HG02571 (cell line): ENCODE measurements around the gene KRTAP4-11.
"Not testable (repeated sequence)": the region's sequence is repeated elsewhere in the genome, so short reads cannot be mapped to it uniquely, and the experiment has no call there.

ENCODE experiments used
- ATAC-seq: cut with Tn5 transposase; IDR thresholded peaks from one replicate; pipeline ENCODE4 v1.9.1; 2021; ENCODE audit warnings: mild to moderate bottlenecking, moderate library complexity; ENCODE audit not compliant: unreplicated experiment

The KRTAP4-11 gene

DNA sequence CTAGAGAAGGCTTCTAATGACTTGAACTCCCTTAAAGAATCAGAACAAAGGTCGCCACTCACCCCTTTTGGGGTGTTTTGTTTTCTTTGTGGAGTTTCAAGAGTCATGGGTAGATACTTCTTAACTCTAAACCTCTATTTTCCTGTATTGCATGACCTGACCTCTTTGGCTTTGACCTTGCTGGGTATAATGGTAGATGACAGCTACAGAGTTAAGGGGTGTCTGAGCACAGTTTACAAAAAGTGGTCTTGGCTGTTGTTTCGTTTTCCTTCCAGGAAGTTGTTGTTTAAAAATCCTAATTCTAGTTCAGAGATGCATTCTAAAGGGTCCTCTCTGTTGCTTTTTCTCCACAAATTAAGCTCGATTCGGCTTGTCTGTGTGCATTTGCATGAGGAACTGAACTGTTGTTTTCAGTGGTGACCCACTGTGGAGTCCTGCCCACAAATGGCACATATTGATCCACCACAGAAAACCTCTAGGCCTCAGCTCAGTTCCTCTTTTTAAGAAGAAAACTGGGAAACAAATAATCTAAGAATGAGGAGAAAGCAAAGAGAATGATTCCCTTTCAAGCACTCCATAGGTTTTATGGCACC is 29.3 kb downstream of the KRTAP4-11 start:
- not testable (repeated sequence) for ATAC-seq

DNA sequence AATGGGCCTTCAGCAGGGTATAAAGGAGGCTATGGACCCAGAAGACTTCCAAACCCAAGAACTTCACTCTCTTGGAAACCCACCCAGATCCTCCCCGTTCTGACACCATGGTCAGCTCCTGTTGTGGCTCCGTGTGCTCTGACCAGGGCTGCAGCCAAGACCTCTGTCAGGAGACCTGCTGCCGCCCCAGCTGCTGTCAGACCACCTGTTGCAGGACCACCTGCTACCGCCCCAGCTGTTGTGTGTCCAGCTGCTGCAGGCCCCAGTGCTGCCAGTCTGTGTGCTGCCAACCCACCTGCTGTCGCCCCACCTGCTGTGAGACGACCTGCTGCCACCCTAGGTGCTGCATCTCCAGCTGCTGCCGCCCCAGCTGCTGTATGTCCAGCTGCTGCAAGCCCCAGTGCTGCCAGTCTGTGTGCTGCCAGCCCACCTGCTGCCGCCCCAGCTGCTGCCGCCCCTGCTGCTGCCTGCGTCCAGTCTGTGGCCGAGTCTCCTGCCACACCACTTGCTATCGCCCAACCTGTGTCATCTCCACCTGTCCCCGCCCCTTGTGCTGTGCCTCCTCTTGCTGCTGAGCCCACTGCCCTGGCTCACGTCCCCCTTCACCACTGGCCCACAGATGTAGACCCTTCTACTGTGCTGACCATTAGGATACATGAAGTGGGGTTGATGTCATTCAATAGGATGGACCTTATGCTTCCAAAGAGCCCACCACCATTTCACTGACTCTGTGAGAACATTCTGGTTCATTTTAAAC is 33.9 kb downstream of the KRTAP4-11 start, which contains the start of gene KRTAP4-7:
Gene KRTAP4-7, plus strand, starts transcription at position 51 of the 757 bp plus-strand sequence. Its CDS starts 57 bp downstream, at position 108.
- ATAC-seq, result not testable (repeated sequence)

DNA sequence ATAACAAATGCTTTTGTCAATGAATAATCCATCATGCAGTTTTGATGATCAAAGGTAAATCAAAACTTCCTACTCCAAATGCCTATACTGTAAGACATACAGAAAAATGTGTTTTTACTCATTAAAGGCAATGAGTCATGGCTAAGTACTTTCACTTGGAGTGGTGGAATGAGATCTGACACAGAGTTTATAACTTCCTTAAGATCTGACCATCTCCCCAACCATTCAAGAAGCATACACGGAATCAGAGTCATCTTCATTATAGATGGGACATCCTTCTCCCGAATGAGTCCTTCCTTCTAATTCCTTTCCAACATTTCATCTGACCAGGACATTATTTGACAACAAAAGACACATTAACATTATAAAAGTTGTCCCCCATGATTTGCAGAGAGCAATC is 34.7 kb downstream of the KRTAP4-11 start:
- ATAC-seq, result not testable (repeated sequence)

DNA sequence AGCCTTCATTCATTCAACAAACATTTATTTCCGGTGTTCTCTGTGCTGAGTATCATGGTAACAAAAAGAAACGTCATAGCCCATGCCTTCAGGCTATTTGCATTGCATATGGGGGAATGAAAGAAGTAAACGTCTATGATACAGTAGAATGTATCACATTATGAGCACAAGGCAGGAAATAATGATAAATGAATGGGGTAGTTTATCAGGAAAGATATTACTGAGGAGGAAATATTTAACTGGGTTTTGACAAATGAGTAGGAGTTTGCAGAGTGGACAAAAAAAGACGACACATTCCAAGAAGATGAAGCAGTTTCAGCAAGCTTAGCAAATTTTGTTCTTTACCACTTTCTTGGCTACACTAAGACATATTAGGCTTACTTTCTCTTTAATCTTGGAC is 35.5 kb downstream of the KRTAP4-11 start:
- no peak for ATAC-seq

DNA sequence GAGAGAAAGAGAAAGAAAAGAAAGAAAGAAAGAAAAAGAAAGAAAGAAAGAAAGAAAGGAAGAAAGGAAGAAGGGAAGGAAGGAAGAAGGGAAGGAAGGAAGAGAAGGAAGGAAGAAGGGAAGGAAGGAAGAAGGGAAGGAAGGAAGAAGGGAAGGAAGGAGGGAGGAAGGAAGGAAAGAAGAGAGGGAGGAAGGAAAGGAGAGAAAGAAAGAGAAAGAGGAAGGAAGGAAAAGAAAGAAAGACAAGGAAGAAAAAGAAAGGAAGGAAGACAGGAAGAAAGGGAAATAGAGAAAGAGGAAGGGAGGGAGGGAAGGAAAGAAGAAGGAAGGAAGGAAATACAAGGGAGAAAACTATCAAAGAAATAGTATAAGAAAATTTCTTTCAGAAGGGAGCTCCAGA is 41.4 kb downstream of the KRTAP4-11 start:
- no peak for ATAC-seq

DNA sequence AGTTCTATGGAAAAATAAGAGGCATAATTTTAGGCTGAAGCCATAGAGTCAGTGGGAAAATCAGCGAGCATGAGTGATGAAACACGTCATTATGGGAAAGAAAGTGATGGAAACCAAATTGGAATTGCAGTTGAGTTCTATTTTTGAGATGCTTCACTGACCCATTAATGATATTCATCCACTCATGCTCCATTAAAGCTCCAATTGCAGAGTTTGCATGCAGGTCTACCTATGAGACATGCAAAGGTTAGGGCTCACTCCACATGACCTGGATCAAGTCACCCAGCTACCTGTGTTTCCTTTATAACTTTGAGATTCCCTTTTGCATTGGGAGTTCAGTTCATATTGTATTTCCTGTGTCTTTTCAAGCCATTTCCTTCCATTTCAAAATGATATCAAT is 44.5 kb downstream of the KRTAP4-11 start:
- ATAC-seq, result no peak

DNA sequence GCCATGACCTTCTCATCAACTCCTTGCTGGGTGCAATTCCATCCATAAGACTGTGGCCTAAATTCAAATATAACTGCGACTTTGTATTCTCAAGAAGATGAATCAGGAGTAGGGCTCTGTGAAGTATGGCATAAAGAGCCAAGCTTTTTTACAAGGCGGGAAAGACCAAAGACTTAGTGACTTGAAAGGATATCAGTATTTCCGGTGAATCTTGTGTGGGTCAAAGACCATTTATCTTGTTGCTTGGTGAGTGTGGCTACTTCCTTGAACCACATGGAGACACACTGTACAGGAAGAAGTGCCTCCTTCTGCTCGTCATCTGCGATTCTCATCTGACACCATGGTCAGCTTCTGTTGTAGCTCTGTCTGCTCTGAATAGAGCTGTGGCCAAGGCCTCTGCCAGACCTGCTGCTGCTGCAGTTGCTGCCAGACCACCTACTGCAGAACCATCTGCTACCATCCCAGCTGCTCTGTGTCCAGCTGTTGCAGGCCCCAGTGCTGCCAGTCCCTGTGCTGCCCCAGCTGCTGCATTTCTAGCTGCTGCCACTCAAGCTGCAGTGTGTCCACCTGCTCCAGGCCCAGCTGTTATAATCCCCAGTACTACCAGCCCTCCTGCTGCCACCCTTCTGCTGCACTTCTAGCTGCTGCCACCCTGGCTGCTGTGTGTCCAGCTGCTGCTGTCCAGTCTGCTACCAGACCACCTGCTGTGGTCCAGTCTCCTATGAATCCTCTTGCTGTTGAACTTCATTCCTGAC is 46.4 kb downstream of the KRTAP4-11 start:
- ATAC-seq, result no peak

DNA sequence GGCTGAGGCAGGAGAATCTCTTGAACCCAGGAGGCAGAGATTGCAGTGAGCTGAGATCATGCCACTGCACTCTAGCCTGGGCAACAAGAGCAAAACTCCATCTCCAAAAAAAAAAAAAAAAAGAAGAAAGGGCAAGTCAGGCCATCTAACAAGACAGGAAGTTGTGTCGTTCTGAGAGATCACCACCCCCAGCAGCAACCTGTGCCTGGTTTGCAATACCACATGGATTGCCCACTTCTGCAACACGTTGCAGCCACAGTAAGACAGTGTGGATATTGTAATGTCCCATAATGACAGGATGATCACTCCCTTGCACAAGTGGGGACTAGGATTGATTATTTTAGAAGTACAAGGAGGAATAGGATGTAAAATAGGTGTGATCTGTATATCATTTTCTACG is 49.1 kb downstream of the KRTAP4-11 start:
- ATAC-seq, result no peak

DNA sequence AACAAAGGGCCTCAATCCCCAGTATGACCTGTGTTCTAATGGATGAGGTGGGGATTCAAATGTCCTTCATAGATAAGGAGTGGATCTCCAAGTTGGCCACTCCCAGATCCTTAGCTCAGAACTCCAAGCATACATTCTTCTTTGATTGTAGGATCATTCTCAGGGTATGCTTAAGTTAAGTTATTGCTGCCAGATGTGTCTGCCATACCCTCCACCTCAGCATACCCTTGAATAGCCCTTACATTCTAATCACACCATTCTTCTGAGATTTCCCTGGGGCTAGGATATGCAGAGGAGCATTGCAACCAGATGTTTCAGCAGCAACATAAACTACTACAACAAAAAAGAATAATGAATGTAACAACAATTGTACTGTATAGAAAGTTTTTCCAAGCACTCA is 50.9 kb downstream of the KRTAP4-11 start:
- ATAC-seq, result no peak
